NCI-H1417 (cell line): ENCODE data around the gene TXNIP.

ENCODE experiments used
- DNase-seq, 3 experiments: peaks; one replicate each; lab custom pipeline; 2025; lab: John Stamatoyannopoulos, UW

Gene TXNIP

DNA sequence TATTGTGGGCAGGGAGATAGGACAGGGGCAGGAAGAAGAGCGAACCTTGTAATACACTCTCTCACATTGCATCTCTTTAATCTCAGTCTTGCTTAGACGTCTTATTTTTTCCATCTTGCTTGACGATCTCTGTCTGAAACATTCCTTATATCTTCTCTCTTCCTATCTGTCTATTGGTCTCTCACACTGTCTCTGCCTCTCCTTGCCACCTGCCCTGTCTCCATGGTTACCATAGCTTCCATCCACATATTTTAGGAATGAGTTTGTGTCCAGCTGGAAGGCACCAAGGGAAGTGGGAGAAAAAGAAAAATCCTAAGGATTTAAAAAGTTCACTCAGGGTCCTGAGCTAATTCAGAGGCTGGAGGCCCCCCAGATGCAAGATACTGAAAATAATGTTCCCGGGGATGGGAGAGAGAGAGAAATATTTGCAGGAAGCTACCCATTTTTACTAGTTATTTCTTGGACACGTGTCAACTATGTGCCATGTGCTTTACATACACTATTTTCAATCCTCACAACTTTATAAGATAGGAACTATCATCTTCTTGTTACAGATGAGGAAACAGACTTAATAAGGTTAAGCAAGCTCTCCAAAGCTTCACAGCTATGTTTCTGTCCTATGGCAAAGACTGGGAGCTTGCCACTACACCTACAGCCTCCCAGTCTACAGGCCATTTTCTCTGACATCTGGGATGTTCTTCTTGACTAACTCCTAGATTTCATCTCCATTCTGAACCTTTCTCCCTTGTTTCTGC, 32.9 kb downstream of the TXNIP start:
- DNase-seq, result peak in 2 of 3 experiments; percentile 59 to 65

DNA sequence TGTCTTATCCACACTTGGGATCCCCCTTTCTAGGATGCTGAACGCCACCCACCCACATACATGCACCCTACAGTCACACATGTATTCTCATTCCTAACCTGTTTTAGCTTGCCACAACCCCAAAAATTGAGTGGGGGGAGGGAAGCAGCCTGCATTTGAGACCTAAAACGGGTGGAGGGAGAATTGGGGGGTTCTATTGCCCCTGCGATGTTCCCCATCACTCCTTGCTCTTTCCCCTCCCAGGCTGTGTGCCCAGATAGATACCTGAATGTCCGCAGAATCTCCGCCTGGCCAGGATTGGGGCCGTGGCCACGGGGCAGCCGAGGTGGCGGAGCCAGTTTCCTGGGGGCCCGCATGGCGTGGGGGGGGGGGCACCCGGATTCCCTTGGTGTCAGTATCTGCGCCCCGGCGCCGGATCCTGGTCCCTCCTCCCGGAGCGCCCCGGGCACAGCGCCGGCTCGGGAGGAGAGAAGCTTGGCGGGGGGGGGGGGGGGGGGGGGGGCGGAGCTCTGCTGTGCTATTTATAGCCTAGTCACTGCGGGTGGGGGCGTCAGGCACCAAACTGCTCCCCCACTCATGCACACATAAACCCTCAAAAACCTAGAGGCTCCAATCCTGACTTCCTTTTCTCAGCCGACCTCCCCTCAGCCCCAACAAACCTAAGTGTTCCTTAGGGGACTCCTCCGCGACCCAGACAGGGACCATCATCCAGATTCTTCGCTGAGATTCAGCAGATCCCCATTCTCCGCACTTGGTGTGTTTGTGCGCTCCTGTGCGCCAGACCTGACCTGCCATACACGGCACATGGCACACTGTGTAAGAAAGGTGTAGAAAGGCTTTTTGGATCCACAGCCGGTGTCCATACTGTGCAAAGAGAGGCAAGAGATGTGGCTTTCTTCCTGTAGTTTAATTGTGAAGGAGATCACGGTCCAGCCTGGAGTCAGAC, 33.9 kb downstream of the TXNIP start:
- DNase-seq, result peak; percentile 52 to 60 (median 56)

DNA sequence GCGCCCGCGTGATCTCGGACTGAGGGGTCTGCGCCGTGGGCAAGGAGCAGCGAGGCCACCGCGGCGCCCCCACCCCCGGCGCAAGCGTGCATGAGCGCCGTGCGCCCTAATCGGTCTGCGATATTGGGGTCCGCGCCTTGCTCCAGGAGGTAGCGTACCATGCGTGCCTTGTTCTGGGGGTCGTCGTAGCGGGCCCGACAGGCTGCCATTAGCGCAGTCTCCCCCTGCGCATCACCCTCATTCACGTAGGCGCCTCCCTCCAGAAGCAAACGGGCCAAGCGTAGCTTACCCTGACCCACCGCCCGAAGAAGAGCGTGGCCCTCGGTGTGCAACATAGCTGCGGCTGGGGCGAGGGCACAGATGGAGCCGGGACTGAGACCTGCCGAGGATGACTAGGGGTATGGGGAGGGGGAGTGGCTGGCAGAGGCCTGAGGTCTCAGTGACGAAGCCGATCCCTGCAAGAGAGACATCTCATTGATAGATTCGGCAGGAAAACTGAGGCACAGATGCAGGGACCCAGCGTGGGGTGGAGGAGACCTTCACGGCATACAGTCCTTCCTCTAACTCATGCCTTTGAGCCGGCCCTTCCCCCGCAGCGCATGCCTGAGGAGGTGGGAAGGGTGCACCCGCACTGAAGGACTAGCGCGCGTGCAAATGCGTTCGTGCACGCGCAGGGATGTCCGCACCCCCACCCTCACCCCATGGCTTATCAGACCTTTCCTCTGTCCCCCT, 34.8 kb downstream of the TXNIP start:
- peak; percentile 37 to 61 (median 41) for DNase-seq

DNA sequence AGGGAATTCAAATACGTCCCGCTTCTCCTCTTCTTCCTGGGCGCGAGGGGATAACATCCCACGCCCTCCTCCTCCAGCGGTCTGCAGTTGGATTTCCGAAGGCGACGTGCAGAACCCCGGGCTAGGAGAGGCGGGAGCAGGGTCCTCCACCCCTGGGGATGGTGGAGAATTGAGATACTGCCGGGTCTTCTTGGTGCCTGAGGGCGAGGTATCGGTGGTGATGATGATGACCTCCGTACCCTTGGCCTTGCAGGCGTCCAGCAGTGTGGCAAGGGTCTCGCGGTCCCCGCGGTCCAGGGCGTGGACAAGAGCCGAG, 35.3 kb downstream of the TXNIP start:
- peak in 1 of 3 experiments; percentile 38 for DNase-seq

DNA sequence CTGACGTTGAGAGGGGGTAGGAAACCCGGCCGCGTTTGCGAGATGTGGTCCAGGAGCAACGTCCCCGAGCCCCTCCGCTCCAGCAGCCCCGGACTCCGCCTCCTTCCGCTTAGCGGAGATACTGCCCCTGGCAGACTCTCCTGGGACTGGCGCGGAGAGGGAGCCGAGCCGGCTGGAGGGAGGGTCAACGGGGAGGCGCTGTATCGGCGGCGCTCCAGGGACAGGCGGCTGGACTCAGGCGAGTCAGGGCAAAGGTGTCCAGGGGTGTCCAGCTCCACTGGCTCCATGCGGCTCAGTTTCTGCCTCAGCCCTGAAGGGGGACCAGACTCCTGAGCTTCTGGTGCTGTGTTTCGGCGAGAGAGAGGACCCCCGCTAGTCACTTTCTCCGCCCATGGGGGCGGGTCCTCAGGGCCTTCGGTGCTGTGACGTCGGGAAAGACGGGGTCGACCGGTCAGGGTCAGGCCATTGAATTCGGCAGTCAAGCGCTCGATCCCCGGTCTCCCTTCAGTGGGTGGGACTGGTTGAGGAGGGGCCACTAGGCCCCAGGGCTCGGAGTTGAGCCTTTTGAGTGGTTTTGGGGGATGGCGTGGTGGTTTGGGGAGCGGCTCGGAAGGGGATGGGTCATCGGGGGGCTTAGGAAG, 35.8 kb downstream of the TXNIP start:
- peak; percentile 69 to 81 (median 76) for DNase-seq

DNA sequence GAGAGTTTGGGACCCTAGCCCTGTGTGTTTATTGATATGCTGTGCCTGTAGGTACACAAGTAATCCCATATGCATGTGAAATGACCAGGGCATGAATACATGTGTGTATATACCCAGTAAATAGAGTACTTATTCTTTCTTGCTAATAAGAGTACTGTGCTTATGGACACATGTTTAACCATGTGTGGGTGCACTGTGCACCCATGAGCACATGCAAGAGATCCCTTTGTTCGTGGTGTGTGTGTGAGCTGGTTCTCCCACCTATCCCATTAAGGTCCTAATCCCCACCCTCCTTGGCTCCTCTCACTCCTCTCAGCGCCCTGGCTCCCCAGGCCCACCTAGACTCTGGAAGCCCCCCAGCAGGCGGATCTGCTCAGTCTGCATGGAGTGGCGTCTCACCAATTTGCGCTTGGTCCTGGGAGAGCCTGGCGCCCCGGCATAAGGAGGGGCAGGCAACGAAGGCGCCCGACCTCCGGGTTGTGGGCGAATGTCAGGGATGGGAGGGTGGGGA, 36.4 kb downstream of the TXNIP start:
- DNase-seq, result peak in 1 of 3 experiments; percentile 34

DNA sequence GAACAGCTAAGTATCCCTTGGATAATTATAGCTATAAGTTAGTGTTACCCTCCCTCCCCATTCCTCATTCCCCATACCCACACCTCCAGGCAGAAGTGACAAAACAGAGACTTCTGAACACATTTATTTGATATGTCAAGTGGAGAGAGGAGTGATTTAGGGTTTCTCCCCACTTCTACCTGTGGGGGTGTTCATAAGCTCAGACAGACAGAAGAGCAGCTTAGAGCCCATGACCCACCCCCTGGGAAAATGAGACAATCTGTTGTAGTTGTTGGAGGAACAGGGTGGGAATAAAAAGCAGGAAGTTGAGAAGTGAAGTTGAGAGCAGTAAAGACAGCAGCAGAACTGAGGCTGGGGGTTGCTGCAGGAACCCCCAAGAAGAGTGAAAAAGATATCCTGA, 37.0 kb downstream of the TXNIP start:
- no peak for DNase-seq

DNA sequence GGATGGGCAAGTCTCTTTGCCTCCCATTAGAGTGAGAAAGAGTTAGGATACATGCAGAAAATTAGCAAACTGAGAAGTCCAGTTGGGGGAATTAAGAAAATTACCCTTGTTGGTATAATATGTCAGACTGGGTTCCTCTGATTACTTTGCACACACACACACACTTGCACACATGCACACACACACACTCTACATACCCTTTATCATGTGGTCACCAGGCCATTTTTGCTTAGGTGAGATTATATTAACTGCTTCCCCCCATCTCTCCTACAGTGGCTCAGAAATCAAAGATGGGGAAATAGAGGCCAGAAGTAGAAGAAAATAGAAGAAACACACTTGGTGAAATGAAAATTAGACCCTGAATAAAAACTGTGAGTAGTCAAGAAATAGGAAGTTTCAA, 37.6 kb downstream of the TXNIP start:
- no peak for DNase-seq

DNA sequence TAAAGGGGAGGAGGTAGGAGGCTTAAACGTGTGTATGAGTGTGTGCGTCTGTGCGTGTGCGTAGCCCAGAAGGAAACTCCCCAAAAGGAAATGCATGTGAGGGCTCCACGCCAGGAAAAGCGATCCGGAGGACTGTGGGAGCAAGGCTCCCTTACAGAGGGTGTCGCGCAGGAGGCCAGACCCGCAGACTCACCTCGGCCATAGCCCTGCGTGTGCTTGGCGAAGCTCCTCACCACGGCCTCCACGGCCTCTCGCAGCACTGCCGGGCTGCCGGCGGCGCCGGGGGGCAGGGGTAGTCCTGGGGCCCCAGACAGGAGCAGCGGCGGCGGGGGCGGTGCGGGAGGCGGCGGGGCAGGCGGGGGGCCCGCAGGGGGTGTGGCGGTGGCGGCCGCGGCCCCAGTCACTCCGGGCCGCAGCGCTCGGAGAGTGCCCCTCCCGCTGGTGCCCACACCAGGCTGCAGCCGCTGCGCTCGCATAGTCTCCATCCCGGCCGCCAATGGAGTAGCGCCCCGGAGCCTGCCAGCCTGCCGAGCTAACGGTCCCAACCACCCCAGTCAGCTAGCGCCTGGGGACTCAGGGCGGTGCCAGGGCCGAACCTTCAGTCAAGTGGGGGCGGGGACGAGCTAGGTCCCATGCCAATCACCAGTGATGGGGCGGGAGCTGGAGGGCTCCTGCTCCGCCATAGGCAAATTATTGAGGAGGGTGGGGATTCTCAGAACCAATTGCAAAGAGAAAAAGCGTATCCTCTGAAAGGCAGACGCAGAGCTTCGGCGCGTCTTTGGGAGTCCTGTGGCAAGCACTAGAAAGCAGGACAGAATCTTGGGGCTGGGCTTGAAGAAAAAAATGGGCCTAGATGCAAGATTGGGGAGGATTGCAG, 38.7 kb downstream of the TXNIP start, which contains the start of gene LIX1L:
Gene LIX1L (minus strand): TSS at position 575 of the 877 bp plus-strand sequence. CDS start 90 bp downstream, at position 485.
- DNase-seq, result peak; percentile 95 to 100 (median 98)

DNA sequence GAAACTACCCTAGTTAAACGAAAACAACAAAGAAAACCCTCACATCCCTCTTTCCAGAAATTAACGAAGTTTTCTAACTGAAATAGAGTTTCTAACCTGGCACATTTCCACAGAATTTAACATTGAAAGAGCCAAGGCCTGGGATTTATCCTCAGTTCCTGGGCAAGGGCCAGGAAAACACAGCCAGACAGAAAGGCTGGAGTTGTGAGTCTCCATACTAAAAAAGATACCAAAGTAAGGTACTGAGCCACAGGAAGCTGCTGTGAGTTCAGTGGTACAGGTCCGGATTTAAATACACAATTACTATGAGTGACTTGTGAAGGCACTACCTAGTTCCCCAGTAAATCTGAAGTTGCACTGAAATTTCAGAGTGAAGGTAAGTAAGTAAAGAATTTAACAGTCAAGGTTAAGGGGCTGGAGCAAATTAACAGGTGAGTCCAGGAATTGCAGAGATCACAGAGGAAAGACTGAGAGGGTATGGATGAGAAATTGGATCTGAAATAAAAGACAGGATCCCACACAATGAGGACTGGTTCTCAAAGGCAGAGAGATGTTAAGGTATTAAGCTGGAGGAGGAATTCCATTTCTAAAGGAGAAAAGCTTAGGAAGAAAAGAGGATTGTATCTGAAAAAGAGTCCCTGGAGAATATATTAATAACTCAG, 39.5 kb downstream of the TXNIP start:
- no peak for DNase-seq

DNA sequence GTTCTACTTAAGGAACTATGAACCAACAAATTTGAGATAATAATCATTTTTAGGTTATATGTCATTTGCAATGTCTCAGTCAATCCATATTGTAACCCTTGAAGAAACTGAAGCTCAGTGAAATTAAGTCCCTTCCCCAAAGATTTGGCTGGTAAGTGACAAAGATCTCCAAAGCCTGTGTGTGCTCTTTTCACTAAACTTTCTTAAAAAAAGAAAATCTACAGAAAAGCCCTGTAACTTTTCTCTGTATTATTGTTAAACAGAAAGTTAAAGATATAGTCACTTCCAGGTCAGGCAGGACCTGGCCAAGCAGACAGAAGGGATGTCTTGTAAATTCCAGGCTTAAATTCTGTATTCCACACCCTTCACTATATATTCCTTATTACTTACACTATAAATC, 40.0 kb downstream of the TXNIP start:
- DNase-seq, result no peak

DNA sequence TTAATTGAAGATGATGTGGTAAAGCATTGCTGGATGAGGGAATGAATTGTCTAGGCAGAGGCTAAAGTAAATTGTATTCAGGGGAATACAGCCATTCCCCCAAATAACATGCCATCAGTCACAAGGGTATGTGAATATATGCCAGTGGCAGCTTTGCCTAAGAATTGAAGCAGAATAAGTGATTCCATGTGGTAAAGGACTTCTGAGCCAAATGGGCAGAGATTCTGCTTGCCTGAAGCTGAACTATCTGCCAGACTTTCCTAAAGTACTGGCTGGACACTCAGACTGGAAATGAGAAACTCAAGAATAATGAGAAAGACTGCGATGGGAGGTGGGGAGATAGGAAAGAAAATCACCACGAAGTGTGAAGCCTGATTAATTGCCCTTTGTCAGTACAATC, 40.9 kb downstream of the TXNIP start:
- no peak for DNase-seq

DNA sequence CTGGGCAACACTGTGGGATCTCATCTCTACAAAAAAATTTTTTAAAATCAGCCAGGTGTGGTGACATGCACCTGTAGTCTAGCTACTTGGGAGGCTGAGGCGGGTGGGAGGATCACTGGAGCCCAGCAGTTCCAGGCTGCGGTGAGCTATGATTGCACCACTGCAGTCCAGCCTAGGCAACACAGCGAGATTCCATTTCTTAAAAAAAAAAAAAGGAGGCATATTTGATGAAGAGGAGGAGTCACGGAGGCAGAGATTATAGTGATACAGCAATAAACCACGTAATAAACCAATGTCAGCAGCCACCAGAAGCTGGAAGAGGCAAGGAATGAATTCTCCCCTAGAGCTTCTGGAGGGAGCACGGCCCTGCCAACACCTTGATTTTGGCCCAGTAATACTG, 42.5 kb downstream of the TXNIP start:
- DNase-seq, result no peak

DNA sequence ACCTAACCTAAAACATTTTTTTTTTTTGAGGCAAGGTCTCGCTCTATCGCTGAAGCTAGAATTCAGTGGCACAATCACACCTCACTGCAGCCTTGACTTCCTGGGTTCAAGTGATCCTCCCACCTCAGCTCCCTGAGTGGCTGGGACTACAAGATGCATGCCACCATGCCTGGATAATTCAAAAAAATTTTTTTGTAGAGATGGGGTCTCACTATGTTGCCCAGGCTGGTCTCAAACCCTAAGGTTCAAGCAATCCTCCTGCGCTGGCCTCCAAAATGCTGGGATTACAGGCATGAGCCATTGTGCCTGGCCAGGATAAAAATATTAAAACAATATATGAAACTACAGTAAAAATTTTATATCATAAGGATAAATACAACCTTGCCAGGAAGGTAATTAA, 43.5 kb downstream of the TXNIP start:
- no peak for DNase-seq

DNA sequence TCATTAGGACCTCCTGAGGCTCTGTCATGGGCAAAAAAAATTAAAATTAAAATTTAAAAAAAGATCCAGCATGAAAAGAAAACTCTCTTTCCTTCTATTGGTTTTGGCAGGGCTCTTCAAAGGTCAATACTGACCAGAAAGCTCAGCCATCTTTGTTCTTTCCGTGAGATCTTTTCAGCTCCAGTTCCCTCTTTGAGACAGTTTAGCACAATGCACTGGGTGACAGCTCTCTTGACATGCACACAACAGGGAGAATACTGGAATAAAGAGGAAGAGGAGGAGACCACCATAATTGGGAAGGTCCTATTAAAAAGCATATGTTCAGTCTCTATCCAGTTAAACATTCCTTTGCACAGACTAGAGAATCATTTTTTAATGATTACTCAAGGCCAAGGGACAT, 44.9 kb downstream of the TXNIP start:
- no peak for DNase-seq

DNA sequence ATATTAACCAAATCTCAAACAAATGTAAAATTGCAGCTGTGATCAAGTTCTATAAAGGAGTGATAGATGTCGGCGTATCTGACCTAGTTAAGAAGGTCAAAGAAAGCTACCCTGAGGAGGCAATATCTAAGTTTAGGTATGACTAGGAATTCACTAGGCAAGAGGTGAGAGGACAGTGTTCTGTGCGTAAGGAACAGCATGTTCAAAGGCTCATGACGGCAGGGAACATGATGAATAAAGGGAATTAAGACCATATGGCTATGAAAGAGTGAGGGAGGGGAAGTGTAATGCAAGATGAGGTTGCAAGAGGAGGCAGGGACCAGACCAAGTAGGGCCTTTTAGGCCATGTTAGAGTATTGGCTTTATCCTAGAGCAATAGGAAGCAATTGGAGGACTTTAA, 47.2 kb downstream of the TXNIP start:
- DNase-seq, result no peak

DNA sequence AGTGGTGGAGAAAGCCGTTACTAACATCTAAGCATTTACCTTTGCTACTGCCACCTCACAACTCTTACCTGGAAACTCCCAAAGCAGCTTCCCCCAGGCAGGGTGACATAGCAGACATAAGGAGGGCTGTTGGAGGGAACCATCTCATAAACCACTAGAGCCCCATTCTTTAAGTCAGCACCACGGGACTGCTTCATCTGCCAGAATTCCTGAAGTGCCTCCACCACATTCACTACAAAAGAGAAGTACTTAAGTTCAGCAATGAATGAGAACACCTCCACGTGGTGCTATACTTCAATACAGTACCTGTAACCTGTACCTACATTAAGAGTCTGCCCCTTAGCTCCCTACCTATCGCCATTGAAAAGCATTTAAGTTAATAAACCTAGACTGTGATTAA, 48.8 kb downstream of the TXNIP start:
- DNase-seq, result no peak

DNA sequence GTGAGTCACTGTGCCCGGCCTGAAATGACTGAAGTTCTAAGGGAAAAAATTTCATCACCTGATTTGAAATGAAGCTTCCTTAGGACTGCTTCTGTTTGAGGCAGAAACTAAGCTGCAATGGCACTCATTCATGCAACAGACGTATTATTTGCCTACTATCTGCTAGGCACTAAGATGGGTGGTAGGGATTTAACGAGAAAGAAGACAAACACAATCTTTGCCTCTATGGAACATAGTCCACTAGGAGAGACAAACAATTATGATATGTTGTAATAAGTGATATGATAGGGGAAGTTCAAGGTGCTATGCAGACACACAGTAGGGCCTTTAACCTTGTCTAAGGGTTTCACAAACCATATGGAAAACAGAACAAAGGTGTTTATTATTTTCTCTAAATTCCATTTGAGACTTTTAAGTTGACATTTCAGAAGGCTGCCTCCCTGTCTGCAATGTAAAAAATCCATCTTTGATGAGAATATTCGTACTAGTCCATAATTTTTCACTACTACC, 49.8 kb downstream of the TXNIP start:
- DNase-seq, result no peak

DNA sequence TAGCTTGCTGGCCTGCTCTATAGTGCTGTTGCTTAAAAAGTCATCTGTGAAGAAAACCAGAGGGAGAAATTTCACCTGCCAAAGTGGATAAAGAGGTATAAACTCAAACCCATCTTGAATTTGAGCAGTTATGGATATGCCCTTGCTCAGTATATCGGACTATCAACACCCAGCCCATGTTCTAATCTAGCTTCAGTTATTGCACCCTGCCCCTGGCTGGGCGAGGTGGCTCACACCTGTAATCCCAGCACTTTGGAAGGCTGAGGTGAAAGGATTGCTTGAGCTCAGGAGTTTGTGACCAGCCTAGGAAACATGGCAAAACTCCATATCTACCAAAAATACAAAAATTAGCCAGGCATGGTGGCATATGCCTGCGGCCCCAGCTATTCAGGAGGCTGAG, 51.8 kb downstream of the TXNIP start:
- DNase-seq, result no peak

DNA sequence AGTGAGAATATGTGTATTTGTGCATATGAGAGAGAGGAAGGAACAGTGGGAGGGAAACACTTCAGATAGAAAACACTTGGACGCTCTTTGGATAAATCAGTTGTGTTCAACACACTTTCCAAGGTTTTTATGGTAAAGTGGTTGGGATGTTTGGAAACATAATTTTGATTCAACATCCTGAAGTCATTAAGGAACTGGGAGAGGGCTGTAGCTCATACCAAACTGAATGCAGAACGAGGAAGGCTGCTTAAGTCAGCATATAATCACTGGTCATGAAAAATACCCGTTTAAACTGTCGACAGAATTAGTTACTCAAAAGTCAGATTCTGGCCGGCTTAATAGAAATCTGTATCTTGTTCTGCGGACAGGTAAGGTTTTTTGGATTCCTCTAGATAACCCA, 53.5 kb downstream of the TXNIP start:
- DNase-seq, result no peak
